K562 (cell line): ENCODE data around the gene ELP5. TPM values are rescaled to one million over a fixed set of nuclear protein-coding genes. Genes with fewer than 3 reads are reported as not detected.
A peak's percentile ranks its signal among the peaks of the same experiment; 100 is the strongest.

Source experiments
- ATF1 ChIP-seq, 2 experiments: fragments of 450-650 bp in 1 of 2; IDR thresholded peaks; 2 replicates each; pipeline ENCODE4 v1.6.1; 2016; ENCODE audit warnings: missing compliant biosample characterization in 1 of 2, missing genetic modification characterization in 1 of 2
- BCLAF1 ChIP-seq, 2 experiments: fragments of 450-650 bp in 1 of 2; IDR thresholded peaks; 2 replicates each; pipeline ENCODE4 v1.6.1; 2011 to 2017; ENCODE audit warnings: low read depth in 2 of 2, antibody characterized with exemption in 1 of 2, borderline replicate concordance in 1 of 2, low read length in 1 of 2, mild to moderate bottlenecking in 1 of 2, mixed read lengths in 1 of 2; ENCODE audit not compliant: control insufficient read depth in 1 of 2
- BHLHE40 ChIP-seq: IDR thresholded peaks from 2 replicates; pipeline ENCODE4 v1.6.1; 2011; ENCODE audit warnings: low read length, improper control_type of control experiment
- CBX3 ChIP-seq, 2 experiments: IDR thresholded peaks; 1 replicate in 1 of 2; 2 replicates in 1 of 2; pipeline ENCODE4 v1.6.1; 2012; ENCODE audit warnings: inconsistent platforms in 2 of 2, low read length in 2 of 2, borderline replicate concordance in 1 of 2, control low read depth in 1 of 2
- DPF2 ChIP-seq: fragments of 450-650 bp; IDR thresholded peaks from 2 replicates; pipeline ENCODE4 v1.6.1; 2016
- ETV1 ChIP-seq: fragments of 450-650 bp; conservative IDR thresholded peaks from 2 replicates; pipeline ENCODE4 v1.6.1; 2016; ENCODE audit warnings: missing genetic modification characterization, control low read depth, low read depth, missing compliant biosample characterization
- FOXJ3 ChIP-seq: sonication (generic); formaldehyde crosslinking; IDR thresholded peaks from 2 replicates; pipeline ENCODE4 v1.4.0; 2020; ENCODE audit warnings: mild to moderate bottlenecking, missing genetic modification reagents
- FOXK2 ChIP-seq, 2 experiments: fragments of 450-650 bp; IDR thresholded peaks in 1 of 2; conservative IDR thresholded peaks in 1 of 2; 2 replicates each; pipeline ENCODE4 v1.6.1; 2016; ENCODE audit warnings: low read depth in 2 of 2, mild to moderate bottlenecking in 1 of 2
- HEY1 ChIP-seq: fragments of 250-450 bp; sonication (Bioruptor Pico); IDR thresholded peaks from 2 replicates; pipeline ENCODE4 v1.5.0; 2020; ENCODE audit warnings: mild to moderate bottlenecking, moderate library complexity, borderline replicate concordance
- ILF3 ChIP-seq: fragments of 450-650 bp; IDR thresholded peaks from 2 replicates; pipeline ENCODE4 v1.6.1; 2018; ENCODE audit warnings: antibody characterized with exemption, mild to moderate bottlenecking, moderate library complexity, borderline replicate concordance
- MCM3 ChIP-seq: fragments of 450-650 bp; IDR thresholded peaks from 2 replicates; pipeline ENCODE4 v1.6.1; 2016
- MEF2A ChIP-seq: IDR thresholded peaks from 2 replicates; pipeline ENCODE4 v1.6.1; 2011; ENCODE audit warnings: low read depth, mild to moderate bottlenecking, low read length, moderate library complexity; ENCODE audit not compliant: control insufficient read depth
- POLR2AphosphoS2 ChIP-seq: IDR thresholded peaks from 2 replicates; pipeline ENCODE4 v1.6.1; 2012; ENCODE audit warnings: low read length, improper control_type of control experiment
- POLR2H ChIP-seq: IDR thresholded peaks from 2 replicates; pipeline ENCODE4 v1.6.1; 2016; ENCODE audit warnings: missing genetic modification characterization, low read depth, mild to moderate bottlenecking, control low read depth, missing compliant biosample characterization, moderate library complexity
- RCOR1 ChIP-seq, 2 experiments: IDR thresholded peaks; 2 replicates each; pipeline ENCODE4 v1.6.1; 2012; ENCODE audit warnings: low read depth in 2 of 2, low read length in 2 of 2, borderline replicate concordance in 1 of 2, improper control_type of control experiment in 1 of 2
- RFX5 ChIP-seq: IDR thresholded peaks from 2 replicates; pipeline ENCODE4 v1.6.1; 2011; ENCODE audit warnings: low read depth, mild to moderate bottlenecking, improper control_type of control experiment, low read length
- SMARCB1 ChIP-seq: IDR thresholded peaks from 2 replicates; pipeline ENCODE4 v1.6.1; 2011; ENCODE audit warnings: improper control_type of control experiment, low read depth; ENCODE audit not compliant: insufficient read length
- TAL1 ChIP-seq: fragments of 450-650 bp; IDR thresholded peaks from 2 replicates; pipeline ENCODE4 v1.6.1; 2016; ENCODE audit warnings: mild to moderate bottlenecking
- TBP ChIP-seq: optimal IDR thresholded peaks from 2 replicates; pipeline ENCODE3; 2011; ENCODE audit warnings: low read depth, low read length, improper control_type of control experiment
- THRAP3 ChIP-seq: fragments of 450-650 bp; IDR thresholded peaks from 2 replicates; pipeline ENCODE4 v1.6.1; 2016; ENCODE audit warnings: mild to moderate bottlenecking, inconsistent platforms, borderline replicate concordance
- TSC22D4 ChIP-seq: fragments of 450-650 bp; IDR thresholded peaks from 2 replicates; pipeline ENCODE4 v1.6.1; 2016; ENCODE audit warnings: missing genetic modification characterization, missing biosample characterization, control low read depth
- ZBTB7A ChIP-seq: IDR thresholded peaks from 2 replicates; pipeline ENCODE4 v1.6.1; 2011; ENCODE audit warnings: low read depth, mild to moderate bottlenecking, low read length, moderate library complexity, borderline replicate concordance; ENCODE audit not compliant: control insufficient read depth
- ZFP30 ChIP-seq: fragments of 250-450 bp; sonication (Bioruptor Pico); IDR thresholded peaks from 2 replicates; pipeline ENCODE4 v1.8.0; 2022; ENCODE audit warnings: moderate library complexity, mild to moderate bottlenecking, inconsistent platforms, borderline replicate concordance
- ZFP36 ChIP-seq: fragments of 150-350 bp; IDR thresholded peaks from 2 replicates; pipeline ENCODE4 v1.6.1; 2018; ENCODE audit warnings: low read length, low read depth; ENCODE audit not compliant: partially characterized antibody
- ZFX ChIP-seq: sonication (generic); formaldehyde crosslinking; IDR thresholded peaks from 2 replicates; pipeline ENCODE4 v1.8.0; 2022; ENCODE audit warnings: mild to moderate bottlenecking, missing genetic modification reagents, moderate library complexity
- ZNF12 ChIP-seq: sonication (generic); formaldehyde crosslinking; IDR thresholded peaks from 2 replicates; pipeline ENCODE4 v1.4.0; 2020; ENCODE audit warnings: mild to moderate bottlenecking, missing genetic modification reagents
- ZNF140 ChIP-seq: fragments of 250-450 bp; sonication (Bioruptor Pico); IDR thresholded peaks from 2 replicates; pipeline ENCODE4 v1.8.0; 2021; ENCODE audit warnings: moderate library complexity, mild to moderate bottlenecking, inconsistent platforms
- ZNF551 ChIP-seq: fragments of 250-450 bp; sonication (Bioruptor Pico); IDR thresholded peaks from 2 replicates; pipeline ENCODE4 v1.5.0; 2021; ENCODE audit warnings: mild to moderate bottlenecking, moderate library complexity
- polyA plus RNA-seq, 8 experiments: library from polyadenylated mRNA; depleted of rRNA in 4 of 8; stranded (reverse) in 5 of 8; unstranded in 3 of 8; fragments of >200 nt; fragmentation: Nextera tagmentation in 2 of 8; fragmentation: Illumina TruSeq in 1 of 8; extraction: Ambion mirVana in 2 of 8; extraction: Trizol in 1 of 8; gene quantifications; 2 replicates each; pipeline versions ENCODE4 v1.2.1 to v1.2.3, GENCODE V29; 2011 to 2014; ENCODE audit warnings: inconsistent platforms in 1 of 8, missing spikeins in 1 of 8
- total RNA-seq, 7 experiments: library from RNA; depleted of rRNA in 6 of 7; stranded (reverse); fragments of >200 nt in 6 of 7; fragmentation: Illumina TruSeq in 2 of 7; extraction: Trizol in 2 of 7; gene quantifications; 2 replicates each; pipeline versions ENCODE4 v1.2.1 to v1.2.3, GENCODE V29; 2011 to 2021; ENCODE audit warnings: low replicate concordance in 1 of 7

The ELP5 gene
- total and polyA plus RNA-seq, 9 of the 15 experiments (the other 6 are each of a cell fraction or from before 2014, with no cell fraction given), result 25.7 to 77.9 (median 52.9) TPM

- TF ChIP-seq ZBTB7A, result peak; percentile 48; the same call in 1 of the 2 replicates
- TF ChIP-seq ZFP36, result no peak
- peak; percentile 91 to 94 for TF ChIP-seq FOXK2 (conservative IDR thresholded peaks at IDR 0.05 in 1 of 2, IDR thresholded peaks at IDR 0.05 in 1 of 2; ENCODE audit: low read depth in 2 of 2)
- no peak for TF ChIP-seq RCOR1 (IDR thresholded peaks at IDR 0.05; ENCODE audit: borderline replicate concordance in 1 of 2, low read depth in 2 of 2, low read length in 2 of 2)
- no peak for TF ChIP-seq ZFP30 (CRISPR knock-in tag)
- TF ChIP-seq MEF2A, result no peak
- no peak for TF ChIP-seq FOXJ3 (CRISPR knock-in tag)
- TF ChIP-seq RFX5, result no peak
- peak; percentile 94 for TF ChIP-seq BHLHE40
- no peak for TF ChIP-seq TBP
- no peak for TF ChIP-seq ATF1 (CRISPR knock-in tag; IDR thresholded peaks at IDR 0.05)
- peak; percentile 89 for TF ChIP-seq ATF1 (tag; IDR thresholded peaks at IDR 0.05)
- TF ChIP-seq TSC22D4 (tag), result no peak
- peak; percentile 12; the same call in 1 of the 2 replicates for TF ChIP-seq ETV1 (tag)
- TF ChIP-seq ZNF12 (CRISPR knock-in tag), result no peak
- peak; percentile 70 for TF ChIP-seq POLR2H (tag)
- no peak for TF ChIP-seq BCLAF1 (IDR thresholded peaks at IDR 0.05; ENCODE audit: borderline replicate concordance in 1 of 2, control insufficient read depth in 1 of 2, low read depth in 2 of 2, low read length in 1 of 2)
- TF ChIP-seq ZNF140 (CRISPR knock-in tag), result no peak
- no peak for TF ChIP-seq CBX3 (IDR thresholded peaks at IDR 0.05; ENCODE audit: borderline replicate concordance in 1 of 2, low read length in 2 of 2)
- peak; percentile 99 for TF ChIP-seq POLR2AphosphoS2
- peak; percentile 87 for TF ChIP-seq THRAP3
- 0 out of 2 replicates have a peak, but pooled peaks have one; percentile 16 for TF ChIP-seq TAL1
- no peak for TF ChIP-seq HEY1
- TF ChIP-seq DPF2, result no peak
- TF ChIP-seq ZNF551, result 0 out of 2 replicates have a peak, but pooled peaks have one; percentile 57
- 0 out of 2 replicates have a peak, but pooled peaks have one; percentile 61 for TF ChIP-seq ILF3
- TF ChIP-seq ZFX (CRISPR knock-in tag), result no peak
- no peak for TF ChIP-seq MCM3
- TF ChIP-seq SMARCB1, result no peak
Measured at GRCh38 chr17:7242717-7243452, 9.1 kb upstream of the ELP5 start (continued).
